K562 (cell line): ENCODE data around the gene POU2AF2. TPM values are rescaled to one million over a fixed set of nuclear protein-coding genes. Genes with fewer than 3 reads are reported as not detected.

ENCODE experiments used
- ATAC-seq: fragments of 200-7000 bp; cut with Tn5 transposase; 3 replicates; pipeline ENCODE4 v1.9.1; 2020; ENCODE audit warnings: moderate library complexity
- BruUV-seq: library from RNA; stranded (reverse); fragments of 400-500 nt; replicated peaks from 2 replicates; lab custom pipeline; 2021; lab: Mats Ljungman, UMichigan
- CTCF ChIA-PET: fragments of 300-600 bp; formaldehyde crosslinking; extraction: SDS; loops from one replicate; lab custom pipeline; 2021; ENCODE audit warnings: low intra/inter-chr PET ratio; lab: Yijun Ruan, JAX
- POLR2A ChIA-PET: fragments of 300-600, 350-650 bp; sonication (Branson Sonifier 250); formaldehyde crosslinking; extraction: SDS; loops from one replicate; lab custom pipeline; 2021; ENCODE audit warnings: antibody characterized with exemption, inconsistent platforms; lab: Yijun Ruan, JAX
- DNase-seq, 4 experiments: peaks; one replicate each; pipeline versions ENCODE4 v3.0.0 to v3.0.0-alpha.2; 2011 to 2018; ENCODE audit warnings: low spot score in 3 of 4, mixed read lengths in 3 of 4; ENCODE audit errors: extremely low read depth in 1 of 4
- FAIRE-seq: peaks from 2 replicates; lab custom pipeline; 2011; peaks lifted over from hg19 to GRCh38; lab: Jason Lieb, UNC
- H2AFZ ChIP-seq: 2 replicates; pipeline ENCODE4 v1.6.0; 2011; ENCODE audit warnings: low read depth, low read length, control low read depth, inconsistent platforms
- H3K27ac ChIP-seq: fragments of 200-600 bp; 3 replicates; pipeline ENCODE4 v1.8.0; 2011; ENCODE audit warnings: low read depth, mild to moderate bottlenecking, control low read depth, inconsistent platforms, low read length, moderate library complexity, mixed read lengths; ENCODE audit errors: extremely low read depth
- H3K27me3 ChIP-seq, 2 experiments: fragments of 300-600 bp in 1 of 2; 2 replicates in 1 of 2; 3 replicates in 1 of 2; pipeline versions ENCODE4 v1.6.0 to v1.8.0; 2011; ENCODE audit warnings: inconsistent platforms in 2 of 2, low read length in 2 of 2, mild to moderate bottlenecking in 1 of 2, mixed read lengths in 1 of 2, moderate library complexity in 1 of 2; ENCODE audit not compliant: control insufficient read depth in 2 of 2, insufficient read depth in 2 of 2
- H3K36me3 ChIP-seq: fragments of 300-600 bp; 3 replicates; pipeline ENCODE4 v1.8.0; 2011; ENCODE audit warnings: mild to moderate bottlenecking, low read length, inconsistent platforms; ENCODE audit not compliant: control insufficient read depth, insufficient read depth
- H3K4me1 ChIP-seq, 2 experiments: fragments of 200-600 bp in 1 of 2; replicated peaks in 1 of 2; 2 replicates in 1 of 2; 3 replicates in 1 of 2; pipeline versions ENCODE4 v1.5.1 to v1.8.0; 2011; ENCODE audit warnings: inconsistent platforms in 2 of 2, low read length in 2 of 2, mild to moderate bottlenecking in 1 of 2, mixed read lengths in 1 of 2, moderate library complexity in 1 of 2; ENCODE audit not compliant: control insufficient read depth in 2 of 2, insufficient read depth in 2 of 2
- H3K4me2 ChIP-seq: 2 replicates; pipeline ENCODE4 v1.6.1; 2011; ENCODE audit warnings: low read length, control low read depth, inconsistent platforms, mixed read lengths; ENCODE audit not compliant: insufficient read depth
- H3K4me3 ChIP-seq: fragments of 200-600 bp; sonication (generic), shearing (Covaris generic); 2 replicates; pipeline ENCODE4 v1.5.1; 2016; ENCODE audit warnings: control low read depth, inconsistent platforms
- H3K79me2 ChIP-seq: fragments of 200-600 bp; 3 replicates; pipeline ENCODE4 v1.8.0; 2011; ENCODE audit warnings: low read length, inconsistent platforms; ENCODE audit not compliant: control insufficient read depth, insufficient read depth
- H3K9ac ChIP-seq, 2 experiments: 2 replicates each; pipeline versions ENCODE4 v1.6.0 to v1.6.1; 2011; ENCODE audit warnings: low read depth in 2 of 2, low read length in 2 of 2, control low read depth in 1 of 2, inconsistent platforms in 1 of 2, mild to moderate bottlenecking in 1 of 2, mixed read lengths in 1 of 2; ENCODE audit not compliant: insufficient read depth in 1 of 2
- H3K9me1 ChIP-seq: one replicate; pipeline ENCODE4 v1.6.0; 2011; ENCODE audit warnings: inconsistent platforms, mild to moderate bottlenecking, low read length, moderate library complexity; ENCODE audit not compliant: control insufficient read depth, insufficient read depth
- H3K9me3 ChIP-seq: replicated peaks from 2 replicates; pipeline ENCODE4 v1.5.1; 2011; ENCODE audit warnings: low read depth, low read length, inconsistent platforms; ENCODE audit not compliant: control insufficient read depth, insufficient read depth
- H4K20me1 ChIP-seq: replicated peaks from 2 replicates; pipeline ENCODE4 v1.6.1; 2011; ENCODE audit warnings: low read length, inconsistent platforms, mixed read lengths; ENCODE audit not compliant: control insufficient read depth, insufficient read depth
- ATF7 ChIP-seq: fragments of 450-650 bp; IDR thresholded peaks from 2 replicates; pipeline ENCODE4 v1.7.1; 2014; ENCODE audit warnings: mild to moderate bottlenecking, moderate library complexity
- DDX20 ChIP-seq: fragments of 450-650 bp; IDR thresholded peaks from 2 replicates; pipeline ENCODE4 v1.6.1; 2016; ENCODE audit warnings: missing genetic modification characterization, low read depth, mild to moderate bottlenecking, missing compliant biosample characterization, moderate library complexity
- DIDO1 ChIP-seq: fragments of 450-650 bp; IDR thresholded peaks from 2 replicates; pipeline ENCODE4 v1.6.1; 2016; ENCODE audit warnings: low read depth, missing biosample characterization, missing genetic modification characterization
- E2F5 ChIP-seq: sonication (generic); formaldehyde crosslinking; IDR thresholded peaks from 2 replicates; pipeline ENCODE4 v1.8.0; 2022; ENCODE audit warnings: mild to moderate bottlenecking, missing genetic modification reagents
- FOXK2 ChIP-seq, 2 experiments: fragments of 450-650 bp; IDR thresholded peaks in 1 of 2; conservative IDR thresholded peaks in 1 of 2; 2 replicates each; pipeline ENCODE4 v1.6.1; 2016; ENCODE audit warnings: low read depth in 2 of 2, mild to moderate bottlenecking in 1 of 2
- NR2F6 ChIP-seq: fragments of 450-650 bp; formaldehyde crosslinking; IDR thresholded peaks from 2 replicates; pipeline ENCODE4 v1.4.0; 2020; ENCODE audit warnings: mild to moderate bottlenecking
- NR3C1 ChIP-seq: sonication (generic); formaldehyde crosslinking; IDR thresholded peaks from 2 replicates; pipeline ENCODE4 v1.8.1; 2022; ENCODE audit warnings: missing genetic modification reagents
- POLR2A ChIP-seq: fragments of 450-650 bp; conservative IDR thresholded peaks from 2 replicates; pipeline ENCODE4 v1.6.1; 2016
- RAD51 ChIP-seq: fragments of 450-650 bp; IDR thresholded peaks from 2 replicates; pipeline ENCODE4 v1.7.1; 2016; ENCODE audit warnings: low read depth, mild to moderate bottlenecking, borderline replicate concordance
- SMC3 ChIP-seq: conservative IDR thresholded peaks from 2 replicates; pipeline ENCODE4 v1.6.1; 2011; ENCODE audit warnings: low read depth, low read length, improper control_type of control experiment; ENCODE audit not compliant: insufficient read depth
- TAF15 ChIP-seq: fragments of 200-400 bp; formaldehyde crosslinking; IDR thresholded peaks from 2 replicates; pipeline ENCODE4 v1.6.1; 2017; ENCODE audit warnings: mild to moderate bottlenecking, low read depth, low read length, moderate library complexity
- ZBTB1 ChIP-seq: sonication (generic); formaldehyde crosslinking; IDR thresholded peaks from 2 replicates; pipeline ENCODE4 v1.8.1; 2023; ENCODE audit warnings: missing genetic modification reagents, low read depth, mild to moderate bottlenecking, borderline replicate concordance
- ZBTB12 ChIP-seq: fragments of 250-450 bp; sonication (Bioruptor Pico); IDR thresholded peaks from 2 replicates; pipeline ENCODE4 v1.4.0; 2020
- ZNF347 ChIP-seq: fragments of 450-650 bp; formaldehyde crosslinking; IDR thresholded peaks from 2 replicates; pipeline ENCODE4 v1.4.0; 2020; ENCODE audit warnings: low read depth, mild to moderate bottlenecking, moderate library complexity
- ZNF584 ChIP-seq: fragments of 200-800 bp; sonication (Bioruptor generic); IDR thresholded peaks from 2 replicates; pipeline ENCODE4 v1.6.1; 2016; ENCODE audit warnings: low read depth, mild to moderate bottlenecking, missing genetic modification characterization, missing compliant biosample characterization
- ZNF586 ChIP-seq: fragments of 450-650 bp; formaldehyde crosslinking; conservative IDR thresholded peaks from 2 replicates; pipeline ENCODE4 v1.4.0; 2020; ENCODE audit warnings: mild to moderate bottlenecking, moderate library complexity
- ZZZ3 ChIP-seq: fragments of 450-650 bp; IDR thresholded peaks from 2 replicates; pipeline ENCODE4 v1.6.1; 2016; ENCODE audit warnings: antibody characterized with exemption, mild to moderate bottlenecking, moderate library complexity
- WGBS: fragments of 100-300 bp; shearing (Covaris generic); methylation state at CpG from one replicate; pipeline ENCODE4 v1.1.6; 2016; ENCODE audit warnings: low coverage, mixed read lengths; ENCODE audit not compliant: insufficient coverage; ENCODE audit errors: missing lambda C conversion rate; 5-methylcytosine and 5-hydroxymethylcytosine counted together
- in situ Hi-C: fragments of 300-500 bp; cut with MboI; formaldehyde crosslinking; loops from 4 replicates; pipeline ENCODE4 v1.15.0; 2018; ENCODE audit warnings: inconsistent platforms, mixed read lengths
- intact Hi-C: fragments of 100-400 bp; cut with micrococcal nuclease; formaldehyde crosslinking; loops from 2 replicates; pipeline ENCODE4 v1.14.2; 2022
- polyA plus RNA-seq, 8 experiments: library from polyadenylated mRNA; depleted of rRNA in 4 of 8; stranded (reverse) in 5 of 8; unstranded in 3 of 8; fragments of >200 nt; fragmentation: Nextera tagmentation in 2 of 8; fragmentation: Illumina TruSeq in 1 of 8; extraction: Ambion mirVana in 2 of 8; extraction: Trizol in 1 of 8; gene quantifications; 2 replicates each; pipeline versions ENCODE4 v1.2.1 to v1.2.3, GENCODE V29; 2011 to 2014; ENCODE audit warnings: inconsistent platforms in 1 of 8, missing spikeins in 1 of 8
- total RNA-seq, 7 experiments: library from RNA; depleted of rRNA in 6 of 7; stranded (reverse); fragments of >200 nt in 6 of 7; fragmentation: Illumina TruSeq in 2 of 7; extraction: Trizol in 2 of 7; gene quantifications; 2 replicates each; pipeline versions ENCODE4 v1.2.1 to v1.2.3, GENCODE V29; 2011 to 2021; ENCODE audit warnings: low replicate concordance in 1 of 7
- TF ChIP-seq, protein P1 (sequence below): fragments of 450-650 bp; IDR thresholded peaks from 2 replicates; pipeline ENCODE4 v1.6.1; 2016; ENCODE audit warnings: mild to moderate bottlenecking

Gene POU2AF2
- total and polyA plus RNA-seq, 9 of the 15 experiments (the other 6 are each of a cell fraction or from before 2014, with no cell fraction given) = not detected

DNA sequence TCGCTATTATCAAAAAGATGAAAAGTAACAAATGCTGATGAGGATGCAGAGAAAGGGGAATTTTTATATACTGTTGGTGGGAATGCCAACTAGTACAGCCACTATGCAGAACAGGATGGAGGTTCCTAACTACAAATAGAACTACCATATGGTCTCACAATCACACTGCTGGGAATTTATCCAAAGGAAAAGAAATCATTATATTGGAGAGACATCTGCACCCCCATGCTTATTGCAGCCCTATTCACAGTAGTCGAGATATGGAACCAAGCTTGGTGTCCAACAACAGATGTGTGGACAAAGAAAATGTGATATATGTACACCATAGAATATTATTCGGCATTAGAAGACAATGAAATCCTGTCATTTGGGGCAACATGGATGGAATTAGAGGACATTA, 19.6 kb upstream of the POU2AF2 start:
- H3K27ac ChIP-seq = no peak overlapping the region
- H3K4me1 ChIP-seq = no peaks in the 10 kb centered on the region; a peak in 1 of 5 replicates
- ATAC-seq = no peak
- in situ Hi-C loops (loop anchor here (25.0 kb wide), 1 partner anchor 1039 kb away; no protein-coding TSS in a partner anchor), intact Hi-C loops (no loop called here)
- no peak for TF ChIP-seq SMC3
- TF ChIP-seq ZBTB12 (CRISPR knock-in tag) = no peak
- TF ChIP-seq TAF15 = no peak
- no peak for TF ChIP-seq DIDO1 (tag)
- no peak for TF ChIP-seq NR2F6 (CRISPR knock-in tag)
- TF ChIP-seq FOXK2 (conservative IDR thresholded peaks at IDR 0.05 in 1 of 2, IDR thresholded peaks at IDR 0.05 in 1 of 2; ENCODE audit: low read depth in 2 of 2) = no peak
- TF ChIP-seq ATF7 = no peak
- TF ChIP-seq, protein P1, sequence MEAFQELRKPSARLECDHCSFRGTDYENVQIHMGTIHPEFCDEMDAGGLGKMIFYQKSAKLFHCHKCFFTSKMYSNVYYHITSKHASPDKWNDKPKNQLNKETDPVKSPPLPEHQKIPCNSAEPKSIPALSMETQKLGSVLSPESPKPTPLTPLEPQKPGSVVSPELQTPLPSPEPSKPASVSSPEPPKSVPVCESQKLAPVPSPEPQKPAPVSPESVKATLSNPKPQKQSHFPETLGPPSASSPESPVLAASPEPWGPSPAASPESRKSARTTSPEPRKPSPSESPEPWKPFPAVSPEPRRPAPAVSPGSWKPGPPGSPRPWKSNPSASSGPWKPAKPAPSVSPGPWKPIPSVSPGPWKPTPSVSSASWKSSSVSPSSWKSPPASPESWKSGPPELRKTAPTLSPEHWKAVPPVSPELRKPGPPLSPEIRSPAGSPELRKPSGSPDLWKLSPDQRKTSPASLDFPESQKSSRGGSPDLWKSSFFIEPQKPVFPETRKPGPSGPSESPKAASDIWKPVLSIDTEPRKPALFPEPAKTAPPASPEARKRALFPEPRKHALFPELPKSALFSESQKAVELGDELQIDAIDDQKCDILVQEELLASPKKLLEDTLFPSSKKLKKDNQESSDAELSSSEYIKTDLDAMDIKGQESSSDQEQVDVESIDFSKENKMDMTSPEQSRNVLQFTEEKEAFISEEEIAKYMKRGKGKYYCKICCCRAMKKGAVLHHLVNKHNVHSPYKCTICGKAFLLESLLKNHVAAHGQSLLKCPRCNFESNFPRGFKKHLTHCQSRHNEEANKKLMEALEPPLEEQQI = no peak
- no peak for TF ChIP-seq NR3C1 (CRISPR knock-in tag)
- TF ChIP-seq DDX20 = no peak
- no peak for TF ChIP-seq ZNF584 (CRISPR knock-in tag)
- TF ChIP-seq ZNF347 (CRISPR knock-in tag) = no peak
- no peak for TF ChIP-seq POLR2A
- TF ChIP-seq RAD51 = no peak
- no peak for TF ChIP-seq E2F5 (CRISPR knock-in tag)
- TF ChIP-seq ZBTB1 (CRISPR knock-in tag) = no peak
- TF ChIP-seq ZNF586 (CRISPR knock-in tag) = no peak
- no peak for TF ChIP-seq ZZZ3
- TF ChIP-seq, all 486 proteins: peak for 0
- Histone ChIP-seq H3K4me2 (no peak overlapping the region), H3K4me3 (no peak overlapping the region), H3K9ac (no peak overlapping the region), H3K27me3 (no peaks in the 10 kb centered on the region), H4K20me1 (no peaks in the 10 kb centered on the region), H3K79me2 (no peaks in the 10 kb centered on the region), H2AFZ (no peak overlapping the region), H3K9me3 (no peaks in the 10 kb centered on the region), H3K9me1 (no peaks in the 10 kb centered on the region), H3K36me3 (no peaks in the 10 kb centered on the region)
- ChIA-PET POLR2A (interaction anchor here (0.8 kb wide), 1 partner anchor 8 kb away, joined by 3 read pairs; no protein-coding TSS in a partner anchor), CTCF (no interaction called here)
- FAIRE-seq (no peak), DNase-seq (no peak)
- WGBS = 0% methylated on average over 3 of the region's 3 CpGs
- no TSS peak for BruUV-seq
